GM19395 (cell line): ENCODE data around the gene QPRT.
"Not testable (repeated sequence)": the region's sequence is repeated elsewhere in the genome, so short reads cannot be mapped to it uniquely, and the experiment has no call there.

ENCODE experiments used
- ATAC-seq: cut with Tn5 transposase; IDR thresholded peaks from one replicate; pipeline ENCODE4 v1.9.1; 2021; ENCODE audit warnings: mild to moderate bottlenecking, moderate library complexity; ENCODE audit not compliant: unreplicated experiment

Gene QPRT

GRCh38 chr16:29714396-29714795, 35.4 kb downstream of the QPRT start:
- no peak for ATAC-seq

GRCh38 chr16:29714972-29715371, 36.0 kb downstream of the QPRT start:
- ATAC-seq = no peak

GRCh38 chr16:29717113-29717512, 38.1 kb downstream of the QPRT start:
- ATAC-seq = no peak

- ATAC-seq = no peak
These were observed 40.1 kb downstream of the QPRT start for GRCh38 chr16:29719063-29719462.

GRCh38 chr16:29720703-29721102, 41.7 kb downstream of the QPRT start:
- no peak for ATAC-seq

GRCh38 chr16:29721167-29721879, 42.3 kb downstream of the QPRT start:
- ATAC-seq = not testable (repeated sequence)

GRCh38 chr16:29726845-29727377, 47.9 kb downstream of the QPRT start:
- ATAC-seq = no peak

- ATAC-seq = no peak
These were observed 48.5 kb downstream of the QPRT start for GRCh38 chr16:29727452-29727851.

GRCh38 chr16:29729116-29729521, 50.1 kb downstream of the QPRT start:
- no peak for ATAC-seq

- no peak for ATAC-seq
These were observed 51.7 kb downstream of the QPRT start for GRCh38 chr16:29730649-29731048.

GRCh38 chr16:29731768-29732601, 53.0 kb downstream of the QPRT start:
- peak; percentile 70 for ATAC-seq

GRCh38 chr16:29734786-29735185, 55.8 kb downstream of the QPRT start:
- no peak for ATAC-seq

- no peak for ATAC-seq
These were observed 57.1 kb downstream of the QPRT start for GRCh38 chr16:29736112-29736511.

GRCh38 chr16:29736764-29737163, 57.8 kb downstream of the QPRT start:
- ATAC-seq = no peak

- ATAC-seq = no peak
These were observed 58.7 kb downstream of the QPRT start for GRCh38 chr16:29737713-29738112.

- no peak for ATAC-seq
These were observed 59.5 kb downstream of the QPRT start for GRCh38 chr16:29738514-29738913.

GRCh38 chr16:29739927-29740629, 61.1 kb downstream of the QPRT start:
- not testable (repeated sequence) for ATAC-seq

GRCh38 chr16:29740630-29741015, 61.6 kb downstream of the QPRT start:
- not testable (repeated sequence) for ATAC-seq

GRCh38 chr16:29742683-29743275, 63.8 kb downstream of the QPRT start:
- ATAC-seq = no peak

- ATAC-seq = no peak
These were observed 64.5 kb downstream of the QPRT start for GRCh38 chr16:29743475-29743826.
